Caco-2 (cell line): Measurements from ENCODE around the gene PPM1L. TPM values are rescaled to one million over a fixed set of nuclear protein-coding genes. Genes with fewer than 3 reads are reported as not detected.

Experiments
- BruUV-seq: library from RNA; stranded (reverse); fragments of 400-500 nt; replicated peaks from 2 replicates; lab custom pipeline; 2021; lab: Mats Ljungman, UMichigan
- CTCF ChIA-PET: fragments of 300-600 bp; sonication (Branson Sonifier 250); formaldehyde crosslinking; loops from one replicate; lab custom pipeline; 2022; ENCODE audit warnings: antibody characterized with exemption; lab: Charles Lee
- POLR2A ChIA-PET: fragments of 300-600 bp; sonication (Branson Sonifier 250); formaldehyde crosslinking; loops from one replicate; lab custom pipeline; 2022; ENCODE audit warnings: antibody characterized with exemption; lab: Charles Lee
- DNase-seq, 2 experiments: peaks; one replicate each; pipeline versions ENCODE4 v3.0.0 to v3.0.0-alpha.2; 2020 to 2022
- H3K27me3 ChIP-seq: replicated peaks from 2 replicates; pipeline ENCODE4 v1.6.0; 2011; ENCODE audit warnings: low read length; ENCODE audit not compliant: control insufficient read depth, insufficient read depth
- H3K36me3 ChIP-seq: 2 replicates; pipeline ENCODE4 v1.5.1; 2011; ENCODE audit warnings: low read length; ENCODE audit not compliant: control insufficient read depth, insufficient read depth
- H3K4me1 ChIP-seq: fragments of 250-450 bp; sonication (Bioruptor Pico); 2 replicates; pipeline ENCODE4 v1.5.1; 2020; ENCODE audit warnings: mild to moderate bottlenecking
- H3K4me3 ChIP-seq: 2 replicates; pipeline ENCODE4 v1.5.1; 2011; ENCODE audit warnings: low read depth, mild to moderate bottlenecking, control low read depth, low read length
- H3K9me3 ChIP-seq: fragments of 250-450 bp; sonication (Bioruptor Pico); 2 replicates; pipeline ENCODE4 v1.5.1; 2020; ENCODE audit warnings: mild to moderate bottlenecking, moderate library complexity
- H3K27ac Mint-ChIP-seq: one replicate; pipeline ENCODE4 v1.8.0; 2022; ENCODE audit warnings: mixed read lengths; ENCODE audit not compliant: unreplicated experiment
- H3K27me3 Mint-ChIP-seq: one replicate; pipeline ENCODE4 v1.8.0; 2022; ENCODE audit warnings: mixed read lengths; ENCODE audit not compliant: insufficient read depth, unreplicated experiment
- H3K36me3 Mint-ChIP-seq: one replicate; pipeline ENCODE4 v1.8.0; 2022; ENCODE audit warnings: mild to moderate bottlenecking, mixed read lengths; ENCODE audit not compliant: insufficient read depth, unreplicated experiment
- H3K4me1 Mint-ChIP-seq: one replicate; pipeline ENCODE4 v1.8.0; 2022; ENCODE audit warnings: low read depth, mixed read lengths; ENCODE audit not compliant: unreplicated experiment
- H3K4me3 Mint-ChIP-seq: one replicate; pipeline ENCODE4 v1.8.0; 2022; ENCODE audit warnings: mild to moderate bottlenecking, moderate library complexity, mixed read lengths; ENCODE audit not compliant: unreplicated experiment
- H3K9me3 Mint-ChIP-seq: one replicate; pipeline ENCODE4 v1.8.0; 2022; ENCODE audit warnings: mixed read lengths; ENCODE audit not compliant: unreplicated experiment
- intact Hi-C: fragments of 100-400 bp; cut with micrococcal nuclease; formaldehyde crosslinking; loops from one replicate; pipeline ENCODE4 v1.10.0; 2022; ENCODE audit not compliant: unreplicated experiment
- total RNA-seq: library from RNA; stranded (reverse); gene quantifications from 2 replicates; pipeline ENCODE4 v1.2.3, GENCODE V29; 2022
- TF ChIP-seq, protein P1 (sequence below), 2 experiments: fragments of 200-600 bp in 1 of 2; IDR thresholded peaks; 1 replicate in 1 of 2; 2 replicates in 1 of 2; pipeline versions ENCODE4 v1.5.1 to v1.8.0; 2011 to 2022; ENCODE audit warnings: antibody characterized with exemption in 1 of 2, control low read depth in 1 of 2, inconsistent platforms in 1 of 2, low read depth in 1 of 2, low read length in 1 of 2, mild to moderate bottlenecking in 1 of 2, moderate library complexity in 1 of 2; ENCODE audit not compliant: insufficient read depth in 1 of 2, severe bottlenecking in 1 of 2, unreplicated experiment in 1 of 2

The PPM1L gene
- total RNA-seq, 1 experiment from 2014 or later: 2.0 TPM

DNA sequence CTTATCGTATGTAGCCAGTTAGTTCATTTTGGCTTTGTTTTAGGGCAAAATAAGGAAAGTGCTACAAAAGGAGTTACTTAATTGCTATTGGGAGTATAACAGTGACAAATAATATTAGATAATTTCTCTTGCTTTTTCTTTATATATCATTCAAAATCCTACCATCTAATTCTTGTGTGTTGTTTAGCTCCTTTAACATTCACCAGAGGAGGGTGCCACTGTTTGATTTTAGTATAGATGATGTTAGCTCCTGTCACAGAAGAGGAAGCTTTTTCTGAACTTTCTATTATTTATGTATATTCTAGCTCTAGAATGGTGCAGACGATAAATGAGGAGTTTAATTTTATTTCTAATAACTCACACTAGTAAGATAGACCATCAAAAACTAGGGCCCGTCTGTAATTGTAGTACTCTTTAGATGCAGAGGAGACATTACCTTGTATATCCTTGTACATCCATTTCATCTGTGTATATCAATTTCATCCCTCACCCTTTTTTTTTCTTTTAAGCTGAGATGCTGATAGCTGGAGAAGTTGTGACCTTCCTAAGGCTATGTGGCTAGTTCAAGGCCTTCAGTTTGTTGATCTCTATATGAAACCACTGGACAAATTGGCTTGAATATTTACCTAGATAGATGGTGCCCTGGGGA, 3.0 kb downstream of the PPM1L start:
- H3K36me3 ChIP-seq: no peaks in the 10 kb centered on the region
- Mint-ChIP-seq H3K4me3 (no peak overlapping the region), H3K27me3 (peaks cover 10% of the 10 kb centered on the region), H3K4me1 (no peaks in the 10 kb centered on the region), H3K36me3 (peaks cover 6% of the 10 kb centered on the region), H3K9me3 (no peaks in the 10 kb centered on the region), H3K27ac (no peak overlapping the region)
- no peaks in the 10 kb centered on the region for H3K9me3 ChIP-seq
- no peak overlapping the region for H3K4me3 ChIP-seq
- H3K4me1 ChIP-seq: peaks cover 7% of the 10 kb centered on the region
- intact Hi-C loops: loop anchor here (5.0 to 10.0 kb wide), 3 partner anchors 188 to 663 kb away; partner anchors contain the start of gene KPNA4
- CTCF ChIA-PET: no interaction called here
- H3K27me3 ChIP-seq: no peaks in the 10 kb centered on the region; the same call in 1 of the 2 replicates
- no peak for DNase-seq
- no TSS peak for BruUV-seq
- TF ChIP-seq, protein P1, sequence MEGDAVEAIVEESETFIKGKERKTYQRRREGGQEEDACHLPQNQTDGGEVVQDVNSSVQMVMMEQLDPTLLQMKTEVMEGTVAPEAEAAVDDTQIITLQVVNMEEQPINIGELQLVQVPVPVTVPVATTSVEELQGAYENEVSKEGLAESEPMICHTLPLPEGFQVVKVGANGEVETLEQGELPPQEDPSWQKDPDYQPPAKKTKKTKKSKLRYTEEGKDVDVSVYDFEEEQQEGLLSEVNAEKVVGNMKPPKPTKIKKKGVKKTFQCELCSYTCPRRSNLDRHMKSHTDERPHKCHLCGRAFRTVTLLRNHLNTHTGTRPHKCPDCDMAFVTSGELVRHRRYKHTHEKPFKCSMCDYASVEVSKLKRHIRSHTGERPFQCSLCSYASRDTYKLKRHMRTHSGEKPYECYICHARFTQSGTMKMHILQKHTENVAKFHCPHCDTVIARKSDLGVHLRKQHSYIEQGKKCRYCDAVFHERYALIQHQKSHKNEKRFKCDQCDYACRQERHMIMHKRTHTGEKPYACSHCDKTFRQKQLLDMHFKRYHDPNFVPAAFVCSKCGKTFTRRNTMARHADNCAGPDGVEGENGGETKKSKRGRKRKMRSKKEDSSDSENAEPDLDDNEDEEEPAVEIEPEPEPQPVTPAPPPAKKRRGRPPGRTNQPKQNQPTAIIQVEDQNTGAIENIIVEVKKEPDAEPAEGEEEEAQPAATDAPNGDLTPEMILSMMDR (IDR thresholded peaks at IDR 0.05; ENCODE audit: insufficient read depth in 1 of 2, low read depth in 1 of 2, low read length in 1 of 2, severe bottlenecking in 1 of 2, unreplicated experiment in 1 of 2): no peak
- POLR2A ChIA-PET: no interaction called here

- Mint-ChIP-seq H3K27me3 (peaks cover 6% of the 10 kb centered on the region), H3K36me3 (no peaks in the 10 kb centered on the region), H3K9me3 (no peaks in the 10 kb centered on the region), H3K4me1 (no peaks in the 10 kb centered on the region), H3K4me3 (no peak overlapping the region), H3K27ac (no peak overlapping the region)
- H3K4me3 ChIP-seq: no peak overlapping the region
- intact Hi-C loops: no loop called here
- ChIA-PET POLR2A (no interaction called here), CTCF (no interaction called here)
- no peaks in the 10 kb centered on the region for H3K4me1 ChIP-seq
- H3K27me3 ChIP-seq: no peaks in the 10 kb centered on the region
- no TSS peak for BruUV-seq
- TF ChIP-seq, protein P1 (IDR thresholded peaks at IDR 0.05; ENCODE audit: insufficient read depth in 1 of 2, low read depth in 1 of 2, low read length in 1 of 2, severe bottlenecking in 1 of 2, unreplicated experiment in 1 of 2): no peak
- no peak for DNase-seq
- H3K36me3 ChIP-seq: no peaks in the 10 kb centered on the region
- H3K9me3 ChIP-seq: no peaks in the 10 kb centered on the region
These were observed 7.0 kb downstream of the PPM1L start for GRCh38 chr3:160763073-160763472.

DNA sequence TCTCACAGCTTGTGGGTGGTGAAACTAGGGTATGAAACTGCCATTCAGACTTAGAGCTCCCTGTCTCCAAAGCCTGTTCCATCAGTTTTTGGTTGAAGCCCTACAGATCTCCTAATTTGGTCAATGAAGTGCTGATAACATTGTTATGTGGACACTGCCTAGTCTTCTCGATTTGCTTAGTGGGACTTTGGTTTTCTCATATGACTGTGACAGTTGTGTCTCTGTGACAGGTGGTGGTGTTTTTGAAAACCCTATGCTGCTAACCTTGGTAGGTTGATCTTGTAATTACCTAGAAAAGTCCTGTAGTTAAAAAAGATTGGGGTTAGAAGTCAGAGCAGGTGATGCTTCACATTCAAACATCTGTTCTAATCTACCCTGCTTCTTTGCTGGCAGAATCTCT, 9.2 kb downstream of the PPM1L start:
- no peaks in the 10 kb centered on the region for H3K27me3 ChIP-seq
- no peak overlapping the region for H3K4me3 ChIP-seq
- no TSS peak for BruUV-seq
- no peaks in the 10 kb centered on the region for H3K4me1 Mint-ChIP-seq
- H3K27me3 Mint-ChIP-seq: peaks cover 6% of the 10 kb centered on the region
- no peak overlapping the region for H3K27ac Mint-ChIP-seq
- H3K4me1 ChIP-seq: no peaks in the 10 kb centered on the region
- ChIA-PET CTCF (no interaction called here), POLR2A (no interaction called here)
- no peaks in the 10 kb centered on the region for H3K36me3 ChIP-seq
- TF ChIP-seq, protein P1 (IDR thresholded peaks at IDR 0.05; ENCODE audit: insufficient read depth in 1 of 2, low read depth in 1 of 2, low read length in 1 of 2, severe bottlenecking in 1 of 2, unreplicated experiment in 1 of 2): no peak
- no peak overlapping the region for H3K4me3 Mint-ChIP-seq
- DNase-seq: no peak
- intact Hi-C loops: no loop called here
- no peaks in the 10 kb centered on the region for H3K36me3 Mint-ChIP-seq
- H3K9me3 Mint-ChIP-seq: no peaks in the 10 kb centered on the region
- H3K9me3 ChIP-seq: no peaks in the 10 kb centered on the region
